GM12891 (cell line): Measurements from ENCODE around the gene RGS3.

ENCODE experiments used
- PAX5 ChIP-seq: IDR thresholded peaks from 2 replicates; pipeline ENCODE4 v1.6.1; 2011; ENCODE audit warnings: low read length, moderate library complexity, mild to moderate bottlenecking; ENCODE audit not compliant: insufficient read depth, severe bottlenecking
- POLR2A ChIP-seq: IDR thresholded peaks from 2 replicates; pipeline ENCODE4 v1.6.1; 2011; ENCODE audit warnings: low read depth, low read length, control low read depth
- POLR2AphosphoS5 ChIP-seq: IDR thresholded peaks from 2 replicates; pipeline ENCODE4 v1.6.1; 2011; ENCODE audit warnings: low read depth, low read length, control low read depth
- POU2F2 ChIP-seq: IDR thresholded peaks from 2 replicates; pipeline ENCODE4 v1.6.1; 2011; ENCODE audit warnings: low read depth, mild to moderate bottlenecking, control low read depth, low read length, moderate library complexity
- SPI1 ChIP-seq: IDR thresholded peaks from 2 replicates; pipeline ENCODE4 v1.6.1; 2011; ENCODE audit warnings: low read depth, low read length, control low read depth
- TAF1 ChIP-seq: IDR thresholded peaks from 2 replicates; pipeline ENCODE4 v1.6.1; 2011; ENCODE audit warnings: low read depth, low read length, control low read depth

DNA sequence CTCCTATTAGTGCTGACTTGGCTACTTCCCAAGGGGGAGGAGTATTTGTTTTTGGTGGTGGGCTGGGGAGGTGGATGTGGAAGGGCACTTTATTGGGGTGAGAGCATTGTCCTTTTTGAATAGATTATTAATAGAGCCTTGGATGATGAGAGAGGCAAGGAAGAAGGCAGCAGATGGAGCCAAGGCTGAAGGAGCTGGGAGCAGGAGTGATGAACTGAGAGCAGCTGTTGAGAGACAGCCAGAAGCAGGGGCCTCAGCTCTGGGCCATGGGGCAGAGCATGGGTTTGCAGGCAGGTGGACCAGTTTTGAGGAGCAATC lies 29.6 kb downstream of the RGS3 start:
- TF ChIP-seq POU2F2 (no peak), POLR2A (no peak), POLR2AphosphoS5 (no peak), TAF1 (no peak), PAX5 (no peak), SPI1 (no peak)
